NCI-H510A (cell line): Measurements from ENCODE around the gene DUSP19.
A peak's percentile ranks its signal among the peaks of the same experiment; 100 is the strongest.

Experiments
- DNase-seq: peaks from one replicate; lab custom pipeline; 2025; lab: John Stamatoyannopoulos, UW

DUSP19 gene

DNA sequence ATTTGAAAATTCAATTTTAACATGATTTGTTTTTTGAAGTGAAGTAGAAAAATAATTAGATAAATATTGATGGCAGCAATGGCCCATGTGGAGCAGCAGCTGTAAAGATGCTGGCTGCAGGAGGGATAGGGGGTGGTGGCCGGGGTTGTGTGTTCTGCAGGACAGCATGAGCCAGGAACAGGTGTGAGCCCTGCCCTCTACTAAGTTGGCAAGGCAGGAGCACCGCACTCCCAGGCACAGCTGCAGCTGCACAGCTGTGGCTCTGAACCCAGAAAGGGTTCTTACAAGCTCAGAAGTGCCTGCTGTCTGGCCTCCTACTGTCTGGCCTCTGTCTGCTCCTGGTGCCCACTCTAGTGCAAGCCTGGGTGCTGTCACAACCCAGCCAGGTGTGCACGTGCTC, 10.0 kb upstream of the DUSP19 start:
- no peak for DNase-seq

DNA sequence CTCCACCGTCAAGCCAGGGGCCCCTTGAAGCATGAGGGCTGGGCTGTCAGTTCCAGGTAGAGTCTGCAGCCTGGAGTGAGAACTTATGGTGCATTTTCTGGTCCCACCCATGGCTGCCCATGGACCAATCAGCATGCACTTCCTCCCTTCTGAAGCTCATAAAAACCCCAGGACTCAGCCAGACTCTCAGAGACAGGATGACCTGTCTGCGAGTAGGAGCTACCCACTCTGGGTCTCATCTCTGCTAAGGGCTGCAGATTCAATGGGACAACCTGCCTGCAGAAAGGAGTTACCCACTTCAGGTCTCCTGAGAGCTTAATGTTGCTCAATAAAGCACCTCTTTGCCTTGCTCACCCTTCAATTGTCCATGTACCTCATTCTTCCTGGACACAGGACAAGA, 9.4 kb upstream of the DUSP19 start:
- no peak for DNase-seq

DNA sequence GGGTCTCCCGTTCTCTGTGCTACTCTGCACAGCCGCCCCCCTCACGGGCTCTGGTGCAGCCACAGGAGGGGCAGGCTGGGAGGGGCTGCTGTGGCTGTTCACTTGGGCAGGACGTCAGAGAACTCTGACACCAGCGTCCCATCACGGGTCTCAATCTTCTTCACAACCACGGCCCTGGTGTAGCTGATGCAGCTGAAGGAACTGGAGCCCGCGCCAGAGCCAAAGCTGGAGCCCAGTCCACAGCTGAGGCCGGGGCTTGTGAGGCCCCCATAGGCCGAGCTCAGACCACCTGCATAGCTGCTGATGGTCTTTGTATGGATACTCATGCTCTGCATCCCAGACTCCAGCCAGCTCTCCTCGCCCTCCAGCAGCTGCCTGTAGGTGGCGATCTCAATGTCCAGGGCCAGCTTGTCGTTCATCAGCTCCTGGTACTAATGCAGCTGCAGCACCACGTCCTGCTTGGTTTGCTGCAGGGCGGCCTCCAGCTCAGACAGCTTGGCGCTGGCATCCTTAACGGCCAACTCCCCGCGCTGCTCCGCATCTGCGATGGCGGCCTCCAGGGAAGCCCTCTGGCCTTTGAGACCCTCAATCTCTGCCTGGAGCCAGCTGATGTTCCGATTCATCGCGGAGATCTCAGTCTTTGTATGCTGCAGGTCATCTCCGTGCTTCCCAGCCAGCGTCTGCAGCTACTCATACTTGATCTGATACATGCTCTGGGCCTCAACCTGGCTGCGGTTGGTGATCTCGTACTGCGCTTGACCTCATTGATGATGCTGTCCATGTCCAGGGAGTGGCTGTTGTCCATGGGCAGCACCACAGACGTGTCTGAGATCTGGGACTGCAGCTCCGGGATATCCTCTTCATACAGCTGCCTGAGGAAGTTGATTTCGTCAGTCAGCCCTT, 7.4 kb upstream of the DUSP19 start:
- DNase-seq = peak; percentile 68

DNA sequence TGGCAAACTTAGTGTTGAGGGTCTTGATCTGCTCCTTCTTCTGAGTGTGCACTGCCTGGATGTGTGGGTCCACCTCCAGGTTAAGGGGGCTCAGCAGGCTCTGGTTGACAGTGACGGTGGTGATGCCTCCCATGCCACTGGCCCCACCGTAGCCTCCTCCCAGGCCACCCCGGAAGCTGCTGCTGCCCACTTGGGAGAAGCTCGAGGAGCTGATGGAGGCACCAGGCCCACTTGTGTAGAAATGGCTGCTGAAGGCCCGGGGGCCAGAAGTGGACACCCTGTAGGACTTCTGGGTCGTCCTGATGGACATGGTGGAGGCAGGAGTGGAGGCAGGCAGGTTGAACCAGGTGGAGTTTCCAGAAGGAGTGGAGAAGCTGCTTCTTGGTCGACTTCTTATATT, 6.4 kb upstream of the DUSP19 start:
- DNase-seq = no peak

DNA sequence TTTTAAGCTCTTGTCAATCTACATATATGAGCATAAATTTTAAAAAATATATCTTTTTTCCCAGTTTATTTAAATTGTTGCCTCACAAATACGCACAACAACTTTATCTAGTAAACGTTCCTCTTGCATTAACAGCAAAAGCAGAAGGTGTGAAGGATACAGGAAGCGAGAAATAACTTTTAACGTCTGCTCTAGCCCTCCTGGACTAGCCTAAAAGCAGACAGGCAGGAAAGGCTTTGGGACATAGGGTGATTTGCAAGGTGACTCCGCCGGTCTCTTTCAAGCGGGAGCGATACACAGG, 434 bp upstream of the DUSP19 start:
- no peak for DNase-seq

DNA sequence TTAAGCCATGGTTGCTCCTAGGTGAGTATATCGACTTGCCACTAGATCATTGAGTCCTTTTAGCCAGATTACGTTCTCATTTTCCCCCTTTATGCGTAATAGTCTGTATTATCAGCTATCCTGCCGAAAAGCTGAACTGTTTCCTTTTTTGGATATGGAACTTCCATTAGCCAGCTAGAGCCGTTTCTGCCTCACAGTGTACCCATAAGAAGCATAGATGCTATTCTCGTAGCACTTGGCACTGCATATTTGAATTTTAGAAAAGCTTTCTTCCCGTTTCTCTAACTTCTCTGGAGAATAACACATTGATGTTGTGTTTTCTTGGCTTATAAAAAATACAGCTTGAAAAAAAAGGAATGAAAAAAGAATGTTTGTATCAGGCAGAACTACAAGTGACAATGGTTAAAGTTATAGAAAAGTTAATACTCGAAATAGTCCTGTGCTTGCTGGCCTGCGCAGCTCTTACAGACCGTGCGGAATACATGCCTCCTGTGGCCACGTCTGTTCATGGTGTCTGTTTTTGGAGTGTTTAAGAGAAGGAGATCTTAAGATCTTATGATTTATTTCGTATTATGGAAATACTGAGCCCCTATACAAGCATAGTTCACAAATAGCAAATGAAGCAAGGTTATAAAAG, 710 bp downstream of the DUSP19 start:
- peak; percentile 55 for DNase-seq

DNA sequence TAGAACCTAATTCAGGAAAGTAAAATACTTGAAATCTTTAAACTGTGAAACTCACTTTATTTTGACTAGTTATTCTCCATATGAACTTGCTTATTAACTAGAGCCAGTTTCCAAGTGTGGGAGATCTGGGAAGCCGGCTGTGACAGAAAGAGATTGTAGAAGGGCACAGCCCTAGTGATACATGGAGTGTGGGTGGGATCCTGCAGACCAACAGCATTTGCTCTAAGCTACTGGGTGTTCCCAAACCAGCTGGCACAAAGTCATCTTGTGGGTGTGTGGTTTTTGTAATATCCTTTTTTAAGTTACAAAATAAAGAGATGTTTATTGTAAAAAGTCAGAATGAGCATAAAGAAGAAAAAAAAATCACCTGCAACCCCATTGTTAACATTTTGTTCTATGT, 3.4 kb downstream of the DUSP19 start:
- no peak for DNase-seq

DNA sequence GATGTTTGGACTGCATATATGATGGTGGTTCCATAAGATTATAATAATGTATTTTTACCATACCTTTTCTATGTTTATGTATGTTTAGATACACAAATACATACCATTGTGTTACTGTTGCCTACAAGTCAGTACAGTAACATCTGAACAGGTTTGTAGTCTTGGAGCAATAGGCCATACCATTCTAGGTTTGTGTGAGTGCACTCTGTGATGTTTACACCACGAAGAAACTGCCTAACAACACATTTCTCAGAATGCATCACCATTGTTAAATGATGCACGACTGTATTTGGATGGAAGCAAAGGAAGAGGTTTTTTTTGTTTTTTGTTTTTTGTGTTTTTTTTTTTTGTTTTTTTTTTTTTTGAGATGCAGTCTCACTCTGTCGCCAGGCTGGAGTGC, 9.5 kb downstream of the DUSP19 start:
- DNase-seq = no peak

DNA sequence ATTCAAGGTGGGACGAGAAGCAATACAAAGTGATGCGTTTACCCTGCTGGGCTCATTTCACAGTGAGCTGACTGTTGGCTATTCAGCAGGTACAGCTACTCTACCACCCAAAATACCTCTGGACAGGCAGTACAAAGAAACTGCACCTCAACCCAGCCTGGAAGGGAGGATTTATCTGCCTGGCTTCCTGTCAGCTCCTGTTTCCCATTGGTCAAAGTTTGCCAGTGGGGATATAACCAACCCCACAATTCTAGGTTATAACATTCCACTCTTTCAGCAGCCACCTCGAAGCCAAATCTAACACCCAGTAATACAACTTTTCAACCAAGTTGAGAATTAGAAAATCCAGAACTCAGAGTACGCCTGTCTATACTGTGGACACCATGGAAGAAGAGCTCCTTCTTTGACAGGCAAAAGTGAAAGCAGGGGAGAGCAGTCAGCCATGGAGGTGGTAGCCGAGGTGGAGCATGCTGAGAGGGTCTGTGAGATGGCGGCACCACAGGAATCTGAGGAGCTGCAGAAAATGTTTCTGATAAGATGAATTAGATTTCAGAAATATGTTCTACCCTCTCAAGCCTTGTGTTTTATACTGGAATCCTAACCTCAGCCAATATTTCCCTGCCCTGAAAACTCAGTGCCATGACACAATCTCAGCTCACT, 10.8 kb downstream of the DUSP19 start:
- no peak for DNase-seq

DNA sequence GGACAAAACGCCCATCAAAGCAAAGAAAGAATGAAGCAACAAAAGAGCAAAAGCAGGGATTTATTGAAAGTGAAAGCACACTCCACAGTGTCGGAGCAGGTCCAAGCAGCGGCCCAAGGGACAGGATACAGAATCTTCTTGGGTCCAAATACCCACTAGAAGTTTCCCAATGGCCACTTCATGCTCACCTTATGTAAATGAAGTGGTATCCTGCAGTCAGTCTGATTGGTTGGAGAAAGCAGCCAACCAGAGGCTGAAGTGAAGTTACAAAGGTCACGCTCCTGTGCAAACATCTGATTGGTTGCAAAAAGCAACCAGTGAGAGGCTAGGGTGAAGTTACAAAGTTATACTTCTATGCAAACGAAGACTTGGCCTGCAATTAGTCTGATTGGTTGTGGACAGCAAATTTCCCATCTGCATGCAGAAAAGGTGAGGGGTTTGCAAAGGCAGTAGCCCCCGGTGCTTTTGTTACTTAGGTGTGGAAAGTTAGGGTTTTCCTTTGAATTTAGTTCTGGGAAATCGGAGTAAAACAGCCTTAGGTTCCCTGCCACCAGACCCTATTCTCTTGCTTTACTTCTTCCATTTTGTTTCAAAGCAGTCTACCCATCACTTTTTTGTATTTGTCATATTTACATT, 12.9 kb downstream of the DUSP19 start:
- no peak for DNase-seq

DNA sequence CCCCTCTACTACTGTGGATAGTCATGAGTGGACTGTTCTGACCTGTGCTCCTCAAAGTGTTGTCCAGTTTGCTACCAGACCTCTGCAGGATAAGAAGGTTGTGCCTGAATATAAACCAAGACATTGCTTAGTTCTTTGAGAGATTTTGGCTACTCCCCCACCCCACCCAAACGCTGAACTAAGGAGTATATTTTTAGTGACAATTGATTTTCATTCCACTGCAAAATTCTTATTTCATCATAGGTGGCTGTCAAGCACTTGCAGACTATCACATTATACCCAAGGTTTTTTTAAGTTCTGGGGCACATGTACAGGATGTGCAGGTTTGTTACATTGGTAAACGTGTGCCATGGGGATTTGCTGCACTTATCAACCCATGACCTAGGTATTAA, 13.4 kb downstream of the DUSP19 start:
- DNase-seq = no peak

DNA sequence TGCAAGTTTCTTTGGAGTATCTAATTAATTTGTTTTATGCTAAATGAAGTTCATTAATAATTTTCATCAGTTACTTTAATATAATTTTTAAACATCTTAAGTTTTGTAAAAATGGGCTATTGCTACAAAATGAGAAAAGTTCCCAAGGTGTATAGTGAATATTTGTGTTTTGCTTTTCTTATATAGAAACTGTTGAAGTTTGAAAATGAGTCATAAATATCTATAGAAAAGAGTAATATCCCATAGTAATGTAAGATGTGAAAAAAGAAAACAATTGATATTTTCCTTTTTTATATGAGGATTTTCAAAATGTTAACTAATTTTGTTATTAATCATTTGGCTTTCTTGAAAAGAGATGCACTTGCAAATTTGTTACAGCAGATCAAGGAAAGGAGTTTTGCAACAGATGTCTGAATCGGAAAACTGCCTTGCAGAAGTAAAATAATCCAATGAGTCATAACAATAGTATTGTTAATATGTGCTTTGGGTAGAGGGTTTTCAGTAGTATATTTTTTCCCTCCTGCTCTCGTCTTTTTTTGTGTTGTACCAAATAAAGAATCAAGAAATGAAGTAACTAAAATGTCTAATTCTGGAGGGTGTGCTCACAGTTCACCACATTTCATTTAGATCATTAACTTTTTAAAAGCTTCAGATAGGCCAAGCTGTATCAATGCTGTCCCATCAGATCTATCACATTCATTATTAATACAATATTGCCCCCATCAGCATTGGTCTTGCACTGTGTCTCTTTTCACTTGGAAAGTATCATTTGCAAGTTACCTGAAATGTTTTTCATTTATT, 15.5 kb downstream of the DUSP19 start:
- no peak for DNase-seq

DNA sequence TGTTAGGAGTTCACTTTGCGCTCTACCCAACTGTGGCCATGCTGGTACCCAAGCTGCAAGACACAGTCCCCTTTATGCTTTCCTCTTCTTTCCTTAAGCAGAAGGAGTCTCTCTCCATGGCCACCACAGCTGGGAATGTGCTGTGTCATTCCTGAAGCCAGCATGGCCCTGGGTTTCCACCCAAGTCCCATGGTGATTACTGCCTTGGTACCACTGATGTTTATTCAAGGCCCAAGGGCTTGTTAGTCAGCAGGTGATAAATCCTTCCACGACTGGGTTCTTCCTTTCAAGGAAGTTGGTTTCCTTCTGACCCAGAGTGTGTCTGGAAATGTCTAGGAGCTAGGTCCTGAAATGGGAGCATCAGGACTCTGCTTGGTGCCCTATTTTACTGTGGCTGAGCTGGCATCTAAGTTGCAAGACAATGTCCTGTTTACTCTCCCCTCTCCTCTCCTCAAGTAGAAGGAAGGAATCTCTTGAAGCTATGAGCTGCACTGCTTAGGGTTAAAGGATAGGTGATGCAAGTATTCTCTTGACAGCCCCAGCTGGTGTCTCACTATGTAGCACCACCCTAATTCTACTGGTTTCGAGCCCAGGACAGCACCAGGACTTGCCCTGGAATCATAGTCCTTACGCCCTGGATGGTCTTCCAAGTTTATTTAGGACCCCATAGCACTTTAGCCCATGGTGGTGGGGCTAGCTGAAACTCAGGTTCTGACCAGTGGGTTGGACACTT, 27.0 kb downstream of the DUSP19 start:
- DNase-seq = no peak

DNA sequence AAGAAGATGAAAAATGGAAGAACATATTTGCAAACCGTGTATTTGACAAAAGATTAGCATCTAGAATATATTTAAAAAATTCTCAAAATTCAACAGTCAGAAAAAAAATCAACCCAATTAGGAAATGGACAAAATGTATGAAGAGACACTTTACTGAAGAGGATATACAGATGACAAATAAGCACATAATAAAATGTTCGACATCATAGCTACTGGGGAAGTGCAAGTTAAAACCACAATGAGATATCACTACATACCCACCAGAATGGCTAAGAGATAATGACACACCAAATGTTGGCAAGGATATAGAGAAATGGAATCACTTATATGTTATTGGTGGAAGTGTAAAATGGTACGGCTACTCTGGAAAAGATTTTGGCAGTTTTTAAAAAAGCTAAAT, 34.0 kb downstream of the DUSP19 start:
- no peak for DNase-seq

DNA sequence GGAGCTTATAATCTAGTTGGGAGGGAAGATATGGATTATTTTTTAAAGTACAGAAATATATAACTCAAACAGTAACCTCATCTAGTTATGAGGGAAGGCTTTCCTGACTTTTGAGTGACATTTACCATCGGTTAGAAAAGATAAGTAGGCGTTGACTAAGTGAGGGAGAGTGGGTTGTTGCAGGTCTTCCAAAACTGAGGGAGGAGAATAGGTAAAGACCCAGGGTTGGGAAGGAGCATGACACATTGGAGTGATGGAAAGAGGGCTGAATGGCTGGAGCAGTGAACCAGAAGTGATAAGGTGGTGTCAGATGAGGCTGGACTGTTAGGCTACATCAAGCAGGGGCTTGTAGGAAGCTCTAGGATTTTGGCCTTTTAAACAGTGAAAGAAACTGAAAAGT, 35.1 kb downstream of the DUSP19 start:
- DNase-seq = no peak

DNA sequence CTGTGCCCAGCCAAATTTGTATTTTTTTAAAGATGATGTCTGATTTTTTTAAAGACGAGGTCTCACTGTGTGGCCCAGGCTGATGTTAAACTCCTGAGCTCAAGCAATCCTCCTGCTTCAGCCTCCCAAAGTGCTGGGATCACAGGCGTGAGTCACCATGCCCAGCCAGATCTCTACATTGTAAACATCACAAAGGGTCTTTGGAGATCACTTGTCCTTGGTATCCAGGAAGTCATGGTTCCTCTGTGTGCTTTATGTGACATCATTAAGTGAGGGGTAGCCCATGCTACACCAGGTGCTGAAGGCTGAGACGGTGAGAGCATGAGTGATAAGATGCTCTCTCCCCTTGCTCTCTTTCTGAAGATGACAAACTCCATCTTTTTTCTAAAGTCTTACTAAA, 38.7 kb downstream of the DUSP19 start:
- peak; percentile 72 for DNase-seq

DNA sequence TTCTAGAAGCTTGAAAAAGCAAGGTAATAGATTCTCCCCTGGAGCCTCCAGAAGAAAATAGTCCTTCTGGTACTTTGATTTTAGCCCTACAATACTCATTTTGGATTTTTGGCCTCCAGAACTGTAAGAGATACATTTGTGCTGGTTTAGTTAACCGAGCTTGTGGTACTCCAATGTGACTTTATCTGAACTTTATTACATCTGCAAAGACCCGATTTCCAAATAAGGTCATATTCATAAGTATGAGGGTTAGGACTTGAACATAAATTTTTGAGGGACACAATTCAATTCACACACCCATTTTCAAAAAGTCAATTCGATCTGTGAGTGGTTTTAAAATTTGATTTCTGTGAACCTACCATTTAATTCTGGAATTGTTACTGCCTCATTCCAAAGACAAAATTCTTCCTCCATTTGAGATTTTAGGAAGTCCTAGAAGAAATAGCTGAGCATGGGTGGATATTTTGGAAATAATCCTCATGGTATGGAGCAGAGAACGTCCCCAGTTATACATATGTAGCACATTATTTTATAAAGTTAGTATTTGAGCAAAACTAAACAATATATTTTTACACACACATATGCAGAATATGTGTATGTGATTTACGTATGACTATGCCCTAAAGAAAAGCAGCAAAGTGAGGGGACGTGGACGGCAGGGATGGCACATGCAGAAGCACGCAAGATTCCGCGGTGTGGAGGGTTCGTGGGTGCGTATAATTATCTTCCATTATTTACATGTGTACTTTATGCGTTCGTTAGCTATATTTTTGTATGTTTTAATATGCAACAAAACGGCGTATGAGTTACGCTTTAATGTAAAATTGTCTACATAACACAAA, 44.8 kb downstream of the DUSP19 start:
- no peak for DNase-seq

DNA sequence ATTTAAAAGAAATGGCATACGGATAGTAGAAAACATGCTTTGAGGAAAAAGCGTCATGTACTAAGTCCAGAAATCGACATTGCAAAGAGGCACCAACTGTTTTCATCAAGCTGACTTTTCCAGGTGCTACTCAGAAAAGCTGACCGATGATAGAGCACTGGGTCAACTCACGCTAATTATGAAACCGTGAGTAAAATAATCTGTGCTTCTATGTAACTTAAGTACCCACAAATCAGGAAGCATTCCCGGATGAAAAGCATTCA, 45.3 kb downstream of the DUSP19 start:
- no peak for DNase-seq

DNA sequence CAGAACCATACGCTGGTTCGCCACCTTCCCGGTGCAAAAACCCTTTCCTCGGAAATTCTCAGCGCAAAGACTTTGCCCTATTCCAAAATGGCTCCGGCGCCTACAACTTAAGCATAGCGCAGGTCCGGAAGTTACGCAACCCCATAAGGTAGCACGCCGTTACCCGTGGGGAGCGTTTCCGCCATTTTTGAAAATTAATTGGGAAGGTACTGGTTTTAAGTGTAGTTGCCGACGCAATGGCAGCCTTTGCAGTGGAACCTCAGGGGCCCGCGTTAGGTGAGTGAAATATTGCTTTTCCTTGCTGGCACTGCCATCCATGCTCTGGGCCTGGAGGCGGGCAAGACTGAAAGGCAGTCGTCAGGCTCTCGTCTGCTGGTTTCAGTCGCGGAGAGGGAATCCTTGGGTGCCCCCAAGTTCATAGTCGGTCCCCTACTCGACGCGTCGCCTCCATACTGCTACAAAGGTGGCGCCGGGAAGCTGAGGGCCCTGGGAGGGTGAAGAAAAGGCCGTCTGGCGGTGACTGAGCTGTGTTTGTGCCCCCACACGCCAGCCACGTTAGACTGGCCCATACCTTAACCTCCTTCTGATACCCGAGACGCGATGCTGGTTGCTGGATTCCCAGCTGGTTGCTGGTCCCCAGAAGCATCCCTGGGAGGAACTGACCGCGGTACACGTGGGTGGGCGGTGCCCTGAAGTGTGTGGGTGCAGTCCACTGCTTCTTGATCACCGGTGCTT, 45.8 kb downstream of the DUSP19 start, which contains the start of gene NUP35:
TSS of gene NUP35 (plus strand) at position 222 of the 735 bp plus-strand sequence. CDS start at position 237, 15 bp downstream.
- DNase-seq = peak; percentile 98

DNA sequence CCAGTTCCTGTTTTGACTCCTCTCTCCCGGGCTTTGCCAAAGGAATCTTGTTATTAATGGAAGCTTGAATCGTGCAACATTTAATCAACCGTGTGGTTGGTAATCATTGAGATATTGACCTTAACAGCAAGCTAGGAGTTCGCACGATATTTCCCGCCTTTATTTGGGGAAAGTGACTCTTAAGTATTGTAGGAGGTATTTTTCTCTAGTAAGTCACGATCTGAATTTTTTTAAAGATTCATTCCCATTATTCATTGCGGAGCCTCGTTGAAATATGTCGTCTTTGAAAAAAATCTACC, 46.4 kb downstream of the DUSP19 start:
- DNase-seq = no peak
